CD14-positive monocyte (primary cell): ENCODE results near the gene EFCAB5. TPM values are rescaled to one million over a fixed set of nuclear protein-coding genes. Genes with fewer than 3 reads are reported as not detected.
A peak's percentile ranks its signal among the peaks of the same experiment; 100 is the strongest.

Experiments
- DNase-seq, 3 donors: peaks; one replicate each; pipeline ENCODE4 v3.0.0-alpha.2; 2011 to 2022
- H2AFZ ChIP-seq: 2 replicates; pipeline ENCODE4 v1.6.0; 2012; ENCODE audit warnings: mild to moderate bottlenecking, low read depth, low read length, inconsistent platforms; ENCODE audit not compliant: insufficient read depth, poor library complexity, severe bottlenecking
- H3K27ac ChIP-seq, 2 donors: 1 replicate in 1 of 2; 2 replicates in 1 of 2; pipeline ENCODE4 v1.5.1; 2012 to 2013; ENCODE audit warnings: low read length in 2 of 2, control low read depth in 1 of 2, inconsistent platforms in 1 of 2, low read depth in 1 of 2, mild to moderate bottlenecking in 1 of 2
- H3K27me3 ChIP-seq, 2 donors: one replicate each; pipeline versions ENCODE4 v1.6.0 to v1.6.1; 2011 to 2013; ENCODE audit warnings: low read length in 2 of 2; ENCODE audit not compliant: control insufficient read depth in 2 of 2, insufficient read depth in 2 of 2
- H3K36me3 ChIP-seq, 2 donors: replicated peaks in 1 of 2; 1 replicate in 1 of 2; 2 replicates in 1 of 2; pipeline versions ENCODE4 v1.5.1 to v1.6.1; 2012 to 2013; ENCODE audit warnings: low read length in 2 of 2, control low read depth in 1 of 2, inconsistent platforms in 1 of 2, mild to moderate bottlenecking in 1 of 2; ENCODE audit not compliant: insufficient read depth in 2 of 2, control insufficient read depth in 1 of 2
- H3K4me1 ChIP-seq, 2 donors: 1 replicate in 1 of 2; 2 replicates in 1 of 2; pipeline versions ENCODE4 v1.5.1 to v1.6.1; 2012 to 2013; ENCODE audit warnings: low read length in 2 of 2, control low read depth in 1 of 2, inconsistent platforms in 1 of 2, mild to moderate bottlenecking in 1 of 2, moderate library complexity in 1 of 2; ENCODE audit not compliant: insufficient read depth in 2 of 2, control insufficient read depth in 1 of 2
- H3K4me2 ChIP-seq: replicated peaks from 2 replicates; pipeline ENCODE3; 2012; ENCODE audit warnings: low read length, moderate library complexity, mild to moderate bottlenecking; ENCODE audit not compliant: poor library complexity, severe bottlenecking; ENCODE audit errors: extremely low read depth
- H3K4me3 ChIP-seq, 3 experiments: fragments of 200-600 bp in 1 of 3; sonication (generic) in 1 of 3; replicated peaks in 1 of 3; 1 replicate in 2 of 3; 2 replicates in 1 of 3; pipeline ENCODE4 v1.5.1; 2011 to 2013; ENCODE audit warnings: low read length in 3 of 3, mild to moderate bottlenecking in 3 of 3, control low read depth in 2 of 3, low read depth in 2 of 3, inconsistent platforms in 1 of 3, moderate library complexity in 1 of 3
- H3K79me2 ChIP-seq: 2 replicates; pipeline ENCODE4 v1.6.0; 2012; ENCODE audit warnings: mild to moderate bottlenecking, control low read depth, inconsistent platforms, low read length, moderate library complexity; ENCODE audit not compliant: insufficient read depth
- H3K9ac ChIP-seq: 2 replicates; pipeline ENCODE4 v1.6.0; 2017; ENCODE audit warnings: low read length, mild to moderate bottlenecking; ENCODE audit not compliant: insufficient read depth, poor library complexity, severe bottlenecking
- H3K9me3 ChIP-seq, 2 donors: replicated peaks in 1 of 2; 1 replicate in 1 of 2; 2 replicates in 1 of 2; pipeline versions ENCODE4 v1.5.1 to v1.6.1; 2012 to 2013; ENCODE audit warnings: low read length in 2 of 2, control low read depth in 1 of 2; ENCODE audit not compliant: control insufficient read depth in 1 of 2, insufficient read depth in 1 of 2
- H4K20me1 ChIP-seq: 2 replicates; pipeline ENCODE4 v1.6.0; 2012; ENCODE audit warnings: mild to moderate bottlenecking, low read length, control low read depth, moderate library complexity; ENCODE audit not compliant: insufficient read depth
- H3K27ac Mint-ChIP-seq, 7 donors: one replicate each; pipeline ENCODE4 v1.8.0; 2020; ENCODE audit warnings: mild to moderate bottlenecking in 7 of 7, mixed read lengths in 7 of 7, moderate library complexity in 6 of 7, inconsistent platforms in 2 of 7
- H3K27me3 Mint-ChIP-seq, 3 donors: one replicate each; pipeline ENCODE4 v1.8.0; 2021 to 2022; ENCODE audit warnings: low read depth in 3 of 3, mild to moderate bottlenecking in 3 of 3, mixed read lengths in 3 of 3, moderate library complexity in 3 of 3, inconsistent platforms in 1 of 3
- H3K36me3 Mint-ChIP-seq, 2 donors: one replicate each; pipeline ENCODE4 v1.8.0; 2020; ENCODE audit warnings: mixed read lengths in 2 of 2, inconsistent platforms in 1 of 2, mild to moderate bottlenecking in 1 of 2
- H3K4me1 Mint-ChIP-seq: one replicate; pipeline ENCODE4 v1.8.0; 2020; ENCODE audit warnings: mild to moderate bottlenecking, mixed read lengths
- H3K4me3 Mint-ChIP-seq, 2 donors: one replicate each; pipeline ENCODE4 v1.8.0; 2020; ENCODE audit warnings: mild to moderate bottlenecking in 2 of 2, mixed read lengths in 2 of 2, moderate library complexity in 1 of 2
- H3K9me3 Mint-ChIP-seq, 7 donors: one replicate each; pipeline ENCODE4 v1.8.0; 2020 to 2022; ENCODE audit warnings: mixed read lengths in 7 of 7, mild to moderate bottlenecking in 6 of 7, moderate library complexity in 6 of 7, inconsistent platforms in 2 of 7
- CTCF ChIP-seq: fragments of 200-600 bp; IDR thresholded peaks from one replicate; pipeline ENCODE4 v1.8.0; 2022; ENCODE audit warnings: antibody characterized with exemption, mild to moderate bottlenecking
- WGBS: methylation state at CpG from one replicate; pipeline ENCODE4 v1.1.5; 2013; ENCODE audit warnings: missing lambda C conversion rate; ENCODE audit not compliant: insufficient coverage; 5-methylcytosine and 5-hydroxymethylcytosine counted together
- intact Hi-C, 2 donors: fragments of 100-400 bp; cut with micrococcal nuclease; formaldehyde crosslinking; loops; one replicate each; pipeline versions ENCODE4 v1.15.0 to v1.15.1; 2023
- polyA plus RNA-seq, 3 donors: library from polyadenylated mRNA; depleted of rRNA in 1 of 3; unstranded in 2 of 3; stranded (reverse) in 1 of 3; fragments of 300-500 nt in 2 of 3; fragments of >200 nt in 1 of 3; fragmentation: Illumina TruSeq in 2 of 3; gene quantifications; 1 replicate in 2 of 3; 2 replicates in 1 of 3; pipeline ENCODE4 v1.2.3, GENCODE V29; 2012 to 2021

Gene EFCAB5
- polyA plus RNA-seq, 3 donors = 0.04 TPM; not detected in 2

GRCh38 chr17:29936724-29937123 is 4.7 kb upstream of the EFCAB5 start:
- H3K9ac ChIP-seq = no peak overlapping the region
- H3K4me3 ChIP-seq = no peak overlapping the region
- H3K4me1 Mint-ChIP-seq = peaks cover 2% of the 10 kb centered on the region
- no peak overlapping the region for H2AFZ ChIP-seq
- peaks cover 0 to 3% (median 1%) of the 10 kb centered on the region in 3 donors for H3K27me3 Mint-ChIP-seq
- intact Hi-C loops = loop anchor here in 1 of 2 donors (10.0 kb wide), 1 partner anchor 292 kb away; no protein-coding TSS in a partner anchor
- H3K36me3 ChIP-seq = no peaks in the 10 kb centered on the region
- no peaks in the 10 kb centered on the region for H3K27me3 ChIP-seq
- no peak overlapping the region for H3K27ac Mint-ChIP-seq
- H3K4me3 Mint-ChIP-seq = no peak overlapping the region
- H3K27ac ChIP-seq = no peak overlapping the region
- no CpG with 5 or more reads among the region's 2 CpGs for WGBS
- DNase-seq = no peak
- no peaks in the 10 kb centered on the region for H4K20me1 ChIP-seq
- peaks cover 0 to 1% of the 10 kb centered on the region in 2 donors for H3K4me1 ChIP-seq
- H3K9me3 Mint-ChIP-seq = peaks cover 0 to 3% (median 0%) of the 10 kb centered on the region in 7 donors
- no peaks in the 10 kb centered on the region for H3K9me3 ChIP-seq
- no peak for TF ChIP-seq CTCF
- H3K36me3 Mint-ChIP-seq = no peaks in the 10 kb centered on the region
- H3K79me2 ChIP-seq = no peaks in the 10 kb centered on the region
- H3K4me2 ChIP-seq = no peak overlapping the region

- Mint-ChIP-seq H3K36me3 (no peaks in the 10 kb centered on the region), H3K9me3 (peaks cover 0 to 2% (median 0%) of the 10 kb centered on the region in 7 donors), H3K27ac (peak overlapping the region in 2 of 7 donors; percentile 7 to 40), H3K4me3 (no peak overlapping the region), H3K27me3 (peaks cover 0 to 1% (median 0%) of the 10 kb centered on the region in 3 donors), H3K4me1 (peaks cover 30% of the 10 kb centered on the region)
- Histone ChIP-seq H3K4me2 (no peak overlapping the region), H3K4me1 (peaks cover 22 to 27% of the 10 kb centered on the region in 2 donors), H3K9ac (no peak overlapping the region), H3K36me3 (no peaks in the 10 kb centered on the region), H3K27ac (no peak overlapping the region), H4K20me1 (no peaks in the 10 kb centered on the region), H3K9me3 (no peaks in the 10 kb centered on the region), H3K4me3 (no peak overlapping the region), H3K79me2 (no peaks in the 10 kb centered on the region), H3K27me3 (no peaks in the 10 kb centered on the region), H2AFZ (no peak overlapping the region)
- no CpG with 5 or more reads among the region's 2 CpGs for WGBS
- no peak for TF ChIP-seq CTCF
- intact Hi-C loops = no loop called here
- no peak for DNase-seq
These were observed 3.8 kb downstream of the EFCAB5 start for GRCh38 chr17:29945281-29945680.
